GM12878 (cell line): ENCODE results near the gene DOCK2. TPM values are rescaled to one million over a fixed set of nuclear protein-coding genes. Genes with fewer than 3 reads are reported as not detected.

Experiments used
- ETV6 ChIP-seq, 2 experiments: fragments of 450-650 bp in 1 of 2; IDR thresholded peaks in 1 of 2; conservative IDR thresholded peaks in 1 of 2; 2 replicates each; pipeline ENCODE4 v1.6.1; 2014; ENCODE audit warnings: antibody characterized with exemption in 1 of 2, borderline replicate concordance in 1 of 2, low read depth in 1 of 2, mild to moderate bottlenecking in 1 of 2, moderate library complexity in 1 of 2
- POLR2AphosphoS5 ChIP-seq: IDR thresholded peaks from 2 replicates; pipeline ENCODE4 v1.6.1; 2011; ENCODE audit warnings: mild to moderate bottlenecking, low read length, inconsistent platforms
- RAD51 ChIP-seq: fragments of 450-650 bp; IDR thresholded peaks from 2 replicates; pipeline ENCODE4 v1.6.1; 2016; ENCODE audit warnings: moderate library complexity, mild to moderate bottlenecking, inconsistent platforms
- SMAD1 ChIP-seq: fragments of 450-650 bp; IDR thresholded peaks from 2 replicates; pipeline ENCODE4 v1.6.1; 2018; ENCODE audit warnings: mild to moderate bottlenecking, low read depth; ENCODE audit not compliant: partially characterized antibody
- TBL1XR1 ChIP-seq: IDR thresholded peaks from 2 replicates; pipeline ENCODE4 v1.6.1; 2012; ENCODE audit warnings: low read depth, low read length, improper control_type of control experiment
- WRNIP1 ChIP-seq: IDR thresholded peaks from 2 replicates; pipeline ENCODE4 v1.6.1; 2011; ENCODE audit warnings: low read depth, low read length, improper control_type of control experiment, borderline replicate concordance
- ZNF274 ChIP-seq: IDR thresholded peaks from one replicate; pipeline ENCODE4 v1.8.0; 2011; ENCODE audit not compliant: insufficient read length, insufficient read depth
- polyA plus RNA-seq, 11 experiments: library from polyadenylated mRNA; depleted of rRNA in 4 of 11; unstranded in 6 of 11; stranded (reverse) in 5 of 11; fragments of >200 nt; fragmentation: Nextera tagmentation in 4 of 11; fragmentation: Illumina TruSeq in 1 of 11; extraction: Ambion mirVana in 4 of 11; extraction: Trizol in 1 of 11; gene quantifications; 1 replicate in 1 of 11; 2 replicates in 10 of 11; pipeline versions ENCODE4 v1.2.1 to v1.2.3, GENCODE V29; 2011 to 2016; ENCODE audit warnings: inconsistent platforms in 2 of 11, missing spikeins in 2 of 11, low read depth in 1 of 11
- total RNA-seq, 4 experiments: library from RNA; depleted of rRNA in 3 of 4; stranded (reverse); fragments of >200 nt in 3 of 4; fragmentation: Illumina TruSeq in 1 of 4; extraction: Trizol in 1 of 4; gene quantifications; 2 replicates each; pipeline versions ENCODE4 v1.2.1 to v1.2.3, GENCODE V29; 2013 to 2021
- TF ChIP-seq, protein P1 (sequence below): IDR thresholded peaks from 2 replicates; pipeline ENCODE4 v1.6.1; 2012; ENCODE audit warnings: improper control_type of control experiment, low read depth, low read length; ENCODE audit not compliant: insufficient replicate concordance
- TF ChIP-seq, protein P2 (sequence below): fragments of 450-650 bp; conservative IDR thresholded peaks from 2 replicates; pipeline ENCODE4 v1.6.1; 2017; ENCODE audit warnings: mild to moderate bottlenecking, moderate library complexity
- TF ChIP-seq, protein P3 (sequence below): IDR thresholded peaks from 2 replicates; pipeline ENCODE4 v1.6.1; 2012; ENCODE audit warnings: mild to moderate bottlenecking, low read depth, low read length

DOCK2 gene
- total and polyA plus RNA-seq, 10 of the 15 experiments (the other 5 are each of a cell fraction or from before 2014, with no cell fraction given), result 34.2 to 192 (median 118) TPM

DNA sequence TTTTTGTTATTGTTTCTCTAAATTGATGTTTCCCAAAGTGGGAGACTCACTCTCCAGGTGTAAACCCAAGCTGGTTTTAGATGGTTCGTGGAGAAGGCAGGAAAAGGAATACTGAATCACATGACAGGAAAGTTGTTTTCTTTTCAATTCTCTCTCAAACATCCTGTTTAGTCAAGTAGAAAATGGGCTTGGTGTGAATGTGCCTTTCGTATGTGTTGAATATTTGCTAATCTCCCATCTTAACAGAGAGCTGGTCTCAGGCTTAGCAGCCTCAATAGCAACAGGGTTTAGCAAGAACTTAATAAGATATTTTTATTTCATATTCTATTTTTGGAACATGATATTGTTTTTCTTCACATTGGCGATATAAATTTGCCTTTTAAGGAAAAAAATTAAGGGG is 223.5 kb downstream of the DOCK2 start (continued):
- TF ChIP-seq, protein P1, sequence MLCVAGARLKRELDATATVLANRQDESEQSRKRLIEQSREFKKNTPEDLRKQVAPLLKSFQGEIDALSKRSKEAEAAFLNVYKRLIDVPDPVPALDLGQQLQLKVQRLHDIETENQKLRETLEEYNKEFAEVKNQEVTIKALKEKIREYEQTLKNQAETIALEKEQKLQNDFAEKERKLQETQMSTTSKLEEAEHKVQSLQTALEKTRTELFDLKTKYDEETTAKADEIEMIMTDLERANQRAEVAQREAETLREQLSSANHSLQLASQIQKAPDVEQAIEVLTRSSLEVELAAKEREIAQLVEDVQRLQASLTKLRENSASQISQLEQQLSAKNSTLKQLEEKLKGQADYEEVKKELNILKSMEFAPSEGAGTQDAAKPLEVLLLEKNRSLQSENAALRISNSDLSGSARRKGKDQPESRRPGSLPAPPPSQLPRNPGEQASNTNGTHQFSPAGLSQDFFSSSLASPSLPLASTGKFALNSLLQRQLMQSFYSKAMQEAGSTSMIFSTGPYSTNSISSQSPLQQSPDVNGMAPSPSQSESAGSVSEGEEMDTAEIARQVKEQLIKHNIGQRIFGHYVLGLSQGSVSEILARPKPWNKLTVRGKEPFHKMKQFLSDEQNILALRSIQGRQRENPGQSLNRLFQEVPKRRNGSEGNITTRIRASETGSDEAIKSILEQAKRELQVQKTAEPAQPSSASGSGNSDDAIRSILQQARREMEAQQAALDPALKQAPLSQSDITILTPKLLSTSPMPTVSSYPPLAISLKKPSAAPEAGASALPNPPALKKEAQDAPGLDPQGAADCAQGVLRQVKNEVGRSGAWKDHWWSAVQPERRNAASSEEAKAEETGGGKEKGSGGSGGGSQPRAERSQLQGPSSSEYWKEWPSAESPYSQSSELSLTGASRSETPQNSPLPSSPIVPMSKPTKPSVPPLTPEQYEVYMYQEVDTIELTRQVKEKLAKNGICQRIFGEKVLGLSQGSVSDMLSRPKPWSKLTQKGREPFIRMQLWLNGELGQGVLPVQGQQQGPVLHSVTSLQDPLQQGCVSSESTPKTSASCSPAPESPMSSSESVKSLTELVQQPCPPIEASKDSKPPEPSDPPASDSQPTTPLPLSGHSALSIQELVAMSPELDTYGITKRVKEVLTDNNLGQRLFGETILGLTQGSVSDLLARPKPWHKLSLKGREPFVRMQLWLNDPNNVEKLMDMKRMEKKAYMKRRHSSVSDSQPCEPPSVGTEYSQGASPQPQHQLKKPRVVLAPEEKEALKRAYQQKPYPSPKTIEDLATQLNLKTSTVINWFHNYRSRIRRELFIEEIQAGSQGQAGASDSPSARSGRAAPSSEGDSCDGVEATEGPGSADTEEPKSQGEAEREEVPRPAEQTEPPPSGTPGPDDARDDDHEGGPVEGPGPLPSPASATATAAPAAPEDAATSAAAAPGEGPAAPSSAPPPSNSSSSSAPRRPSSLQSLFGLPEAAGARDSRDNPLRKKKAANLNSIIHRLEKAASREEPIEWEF, result no peak
- TF ChIP-seq SMAD1 (no peak), ETV6 (conservative IDR thresholded peaks at IDR 0.05 in 1 of 2, IDR thresholded peaks at IDR 0.05 in 1 of 2; ENCODE audit: borderline replicate concordance in 1 of 2, low read depth in 1 of 2) (no peak), POLR2AphosphoS5 (no peak), TBL1XR1 (no peak), WRNIP1 (no peak), ZNF274 (no peak), RAD51 (peak; percentile 39; the same call in 1 of the 2 replicates)
- TF ChIP-seq, protein P2, sequence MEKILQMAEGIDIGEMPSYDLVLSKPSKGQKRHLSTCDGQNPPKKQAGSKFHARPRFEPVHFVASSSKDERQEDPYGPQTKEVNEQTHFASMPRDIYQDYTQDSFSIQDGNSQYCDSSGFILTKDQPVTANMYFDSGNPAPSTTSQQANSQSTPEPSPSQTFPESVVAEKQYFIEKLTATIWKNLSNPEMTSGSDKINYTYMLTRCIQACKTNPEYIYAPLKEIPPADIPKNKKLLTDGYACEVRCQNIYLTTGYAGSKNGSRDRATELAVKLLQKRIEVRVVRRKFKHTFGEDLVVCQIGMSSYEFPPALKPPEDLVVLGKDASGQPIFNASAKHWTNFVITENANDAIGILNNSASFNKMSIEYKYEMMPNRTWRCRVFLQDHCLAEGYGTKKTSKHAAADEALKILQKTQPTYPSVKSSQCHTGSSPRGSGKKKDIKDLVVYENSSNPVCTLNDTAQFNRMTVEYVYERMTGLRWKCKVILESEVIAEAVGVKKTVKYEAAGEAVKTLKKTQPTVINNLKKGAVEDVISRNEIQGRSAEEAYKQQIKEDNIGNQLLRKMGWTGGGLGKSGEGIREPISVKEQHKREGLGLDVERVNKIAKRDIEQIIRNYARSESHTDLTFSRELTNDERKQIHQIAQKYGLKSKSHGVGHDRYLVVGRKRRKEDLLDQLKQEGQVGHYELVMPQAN, result no peak
- TF ChIP-seq, protein P3, sequence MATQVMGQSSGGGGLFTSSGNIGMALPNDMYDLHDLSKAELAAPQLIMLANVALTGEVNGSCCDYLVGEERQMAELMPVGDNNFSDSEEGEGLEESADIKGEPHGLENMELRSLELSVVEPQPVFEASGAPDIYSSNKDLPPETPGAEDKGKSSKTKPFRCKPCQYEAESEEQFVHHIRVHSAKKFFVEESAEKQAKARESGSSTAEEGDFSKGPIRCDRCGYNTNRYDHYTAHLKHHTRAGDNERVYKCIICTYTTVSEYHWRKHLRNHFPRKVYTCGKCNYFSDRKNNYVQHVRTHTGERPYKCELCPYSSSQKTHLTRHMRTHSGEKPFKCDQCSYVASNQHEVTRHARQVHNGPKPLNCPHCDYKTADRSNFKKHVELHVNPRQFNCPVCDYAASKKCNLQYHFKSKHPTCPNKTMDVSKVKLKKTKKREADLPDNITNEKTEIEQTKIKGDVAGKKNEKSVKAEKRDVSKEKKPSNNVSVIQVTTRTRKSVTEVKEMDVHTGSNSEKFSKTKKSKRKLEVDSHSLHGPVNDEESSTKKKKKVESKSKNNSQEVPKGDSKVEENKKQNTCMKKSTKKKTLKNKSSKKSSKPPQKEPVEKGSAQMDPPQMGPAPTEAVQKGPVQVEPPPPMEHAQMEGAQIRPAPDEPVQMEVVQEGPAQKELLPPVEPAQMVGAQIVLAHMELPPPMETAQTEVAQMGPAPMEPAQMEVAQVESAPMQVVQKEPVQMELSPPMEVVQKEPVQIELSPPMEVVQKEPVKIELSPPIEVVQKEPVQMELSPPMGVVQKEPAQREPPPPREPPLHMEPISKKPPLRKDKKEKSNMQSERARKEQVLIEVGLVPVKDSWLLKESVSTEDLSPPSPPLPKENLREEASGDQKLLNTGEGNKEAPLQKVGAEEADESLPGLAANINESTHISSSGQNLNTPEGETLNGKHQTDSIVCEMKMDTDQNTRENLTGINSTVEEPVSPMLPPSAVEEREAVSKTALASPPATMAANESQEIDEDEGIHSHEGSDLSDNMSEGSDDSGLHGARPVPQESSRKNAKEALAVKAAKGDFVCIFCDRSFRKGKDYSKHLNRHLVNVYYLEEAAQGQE, result no peak
